Stimulated activated CD4-positive, alpha-beta T cell treated with anti-CD3 and anti-CD28 coated beads, TNF-alpha, amount 100 ng/mL, for 4 hours (primary cell): ENCODE measurements around the gene UPB1.
A peak's percentile ranks its signal among the peaks of the same experiment; 100 is the strongest.
"Not testable (repeated sequence)": the region's sequence is repeated elsewhere in the genome, so short reads cannot be mapped to it uniquely, and the experiment has no call there.

Experiments used
- DNase-seq, 3 experiments: peaks; one replicate each; pipeline ENCODE4 v3.0.0-alpha.2; 2020; ENCODE audit warnings: low read depth in 3 of 3

The UPB1 gene

DNA sequence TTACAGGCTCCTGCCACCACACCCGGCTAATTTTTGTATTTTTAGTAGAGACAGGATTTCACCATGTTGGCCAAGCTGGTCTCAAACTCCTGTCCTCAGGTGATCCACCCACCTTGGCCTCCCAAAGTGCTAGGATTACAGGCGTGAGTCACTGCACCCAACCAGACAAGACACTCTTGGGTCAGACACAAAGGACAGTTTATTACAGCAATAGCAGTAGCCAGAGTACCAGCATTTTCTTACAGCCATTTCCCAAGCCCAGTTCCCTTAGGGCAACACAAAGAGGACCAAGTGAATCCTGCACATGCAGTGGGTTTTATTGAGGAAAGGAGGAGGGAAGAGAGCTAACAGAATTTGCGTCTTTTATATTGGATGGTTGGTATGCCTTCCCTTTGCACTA is 35.8 kb downstream of the UPB1 start:
- DNase-seq = not testable (repeated sequence)

DNA sequence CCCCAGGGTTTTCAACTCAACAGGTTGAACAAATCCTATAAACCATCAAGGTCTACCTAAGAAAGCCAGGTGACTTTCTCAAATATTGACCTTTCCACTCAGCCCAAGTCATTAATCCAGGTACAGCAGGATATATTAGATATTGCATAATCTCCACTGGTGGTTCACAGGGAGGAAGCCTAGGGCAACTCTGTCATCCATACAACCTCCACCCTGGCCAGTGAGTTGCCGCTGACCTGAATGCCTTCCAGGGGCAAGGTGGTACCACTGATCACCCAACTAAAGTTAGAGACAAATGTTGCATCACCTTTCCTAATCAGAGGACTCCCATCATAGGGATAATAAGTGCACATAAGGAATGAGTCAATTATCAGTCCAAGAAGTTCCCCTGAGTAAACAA is 36.9 kb downstream of the UPB1 start:
- DNase-seq = no peak

DNA sequence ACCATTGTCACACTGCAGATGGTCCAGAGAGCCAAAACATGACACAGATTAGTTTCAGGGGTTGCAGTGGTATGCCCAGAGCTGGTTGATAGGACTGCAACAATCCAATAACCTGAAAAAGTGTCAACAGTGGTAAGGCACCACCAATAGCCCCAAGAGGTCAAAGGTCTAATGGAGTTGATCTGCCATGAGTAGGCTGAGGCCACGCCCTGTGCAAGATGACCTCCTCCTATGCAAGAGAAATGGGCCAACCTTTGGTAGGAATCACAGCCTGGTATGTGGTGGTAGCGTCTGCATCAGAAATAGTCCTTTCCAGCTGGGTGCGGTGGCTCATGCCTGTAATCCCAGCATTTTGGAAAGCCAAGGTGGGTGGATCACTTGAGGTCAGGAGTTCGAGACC is 40.2 kb downstream of the UPB1 start:
- DNase-seq = no peak

DNA sequence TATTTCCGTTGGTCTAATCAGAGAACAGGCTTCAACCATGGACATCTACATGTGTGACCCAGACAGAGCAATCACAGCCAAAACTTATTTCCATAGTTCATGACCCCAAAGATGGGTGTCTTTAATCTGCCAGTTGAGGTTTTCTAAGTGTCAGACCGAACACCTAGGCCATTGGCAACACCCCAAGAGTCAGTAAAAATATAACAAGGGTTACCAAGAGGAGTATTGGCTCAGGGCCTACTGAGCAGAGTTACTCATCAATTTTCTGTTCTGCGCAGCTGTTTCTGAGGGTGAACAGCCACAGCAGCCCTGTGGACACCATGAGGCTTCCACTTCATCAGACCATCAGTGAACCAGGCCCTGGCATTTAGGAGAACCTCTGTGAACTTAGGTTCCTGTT is 41.0 kb downstream of the UPB1 start:
- no peak for DNase-seq

DNA sequence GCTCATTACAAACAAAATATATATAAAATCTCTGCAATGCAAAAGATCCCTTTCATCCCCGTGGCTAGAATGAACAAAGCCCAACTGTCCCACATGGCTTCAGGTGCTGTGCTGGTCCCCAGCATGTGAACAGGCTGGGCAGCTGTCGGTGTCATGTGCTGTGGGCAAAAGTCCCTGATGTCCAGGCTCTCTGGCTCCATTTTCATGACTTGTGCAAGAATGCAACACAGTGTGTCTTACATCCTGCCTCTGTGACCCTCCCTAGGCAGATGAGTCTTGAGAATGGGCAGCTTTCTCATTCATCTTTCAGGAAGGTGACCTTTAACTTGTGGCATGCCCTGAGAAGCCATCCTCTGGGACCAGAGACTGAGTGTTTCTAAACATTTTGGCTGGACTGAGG is 45.3 kb downstream of the UPB1 start:
- no peak for DNase-seq

DNA sequence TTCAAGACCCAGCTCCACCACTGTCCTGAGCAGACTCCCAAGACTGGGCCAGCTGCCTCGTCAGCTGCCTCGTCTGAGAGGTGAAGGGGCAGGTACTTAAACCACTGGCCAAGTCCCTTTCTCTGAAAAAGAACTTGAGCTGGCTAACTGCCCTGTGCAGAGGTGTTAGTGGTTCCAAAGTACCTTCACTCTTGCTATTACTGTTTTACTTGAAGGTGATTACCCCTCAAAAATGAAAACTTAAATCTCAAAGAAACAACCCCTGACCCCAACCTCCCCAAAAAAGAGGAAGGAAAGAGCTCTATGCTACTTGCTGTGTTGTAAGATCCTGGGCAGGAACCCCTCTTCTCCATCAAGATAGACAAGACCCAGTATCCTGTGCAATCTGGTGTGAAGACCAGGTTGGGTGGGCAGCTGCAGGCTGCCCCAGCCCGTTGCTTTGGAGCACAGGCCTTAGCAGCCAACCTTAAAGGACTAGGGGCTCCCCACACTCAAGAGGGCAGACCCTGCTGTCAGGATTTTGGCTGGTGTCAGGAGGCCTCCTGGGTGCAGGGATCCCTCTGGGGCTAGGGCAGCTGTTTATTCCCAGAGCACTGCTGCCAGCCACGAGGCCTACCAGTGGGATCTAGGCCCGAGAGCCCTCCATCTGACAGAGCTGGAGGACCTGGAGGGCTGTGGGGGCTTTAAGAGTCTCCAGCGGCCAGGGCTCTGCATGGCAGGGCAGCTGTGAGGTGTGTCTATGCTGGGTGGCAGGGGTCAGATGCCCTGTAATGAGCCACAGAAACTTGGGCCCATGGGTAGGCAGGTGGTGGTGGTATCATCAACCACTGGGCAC is 46.8 kb downstream of the UPB1 start:
- DNase-seq = no peak

DNA sequence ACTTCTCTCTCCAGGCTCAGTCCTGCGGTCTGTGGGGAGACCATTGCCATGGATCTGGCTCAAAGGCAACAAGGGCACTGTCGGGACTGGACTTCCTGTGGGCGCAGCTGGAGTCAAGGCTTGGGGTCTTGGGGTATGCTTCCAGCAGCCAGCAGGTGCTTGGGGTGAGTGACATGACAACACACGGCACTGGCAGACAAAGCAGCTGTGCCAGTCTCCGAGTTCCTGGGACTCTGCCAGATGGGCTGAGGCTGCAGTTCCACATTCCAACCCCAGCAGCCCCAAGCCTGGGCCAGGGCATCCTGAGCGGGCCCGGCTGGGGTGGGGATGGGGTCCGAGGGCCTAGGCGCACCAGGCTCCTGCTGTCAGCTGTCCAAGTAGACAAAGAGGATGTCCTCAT is 47.5 kb downstream of the UPB1 start:
- DNase-seq = no peak

DNA sequence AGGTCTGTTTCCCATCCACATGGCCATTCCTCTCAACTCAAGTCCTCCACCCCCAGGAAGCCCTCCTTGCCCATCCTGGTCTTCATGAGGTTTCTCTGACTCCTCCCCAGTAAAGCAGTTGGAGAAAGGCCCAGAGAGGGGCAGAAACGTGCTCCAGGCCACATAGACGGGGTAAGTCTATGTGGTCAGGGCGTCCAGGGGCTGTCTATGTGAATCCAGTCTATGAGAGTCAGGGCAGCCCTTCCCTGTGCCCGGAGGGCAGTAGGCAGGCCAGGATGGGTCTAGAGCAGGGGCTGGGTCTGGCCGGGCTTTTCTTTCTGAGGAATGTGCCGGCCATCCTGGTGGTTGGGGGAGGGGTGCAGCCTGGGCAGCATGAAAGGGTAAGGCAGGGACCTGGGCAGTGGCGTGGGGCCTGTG is 48.1 kb downstream of the UPB1 start:
- DNase-seq = no peak

DNA sequence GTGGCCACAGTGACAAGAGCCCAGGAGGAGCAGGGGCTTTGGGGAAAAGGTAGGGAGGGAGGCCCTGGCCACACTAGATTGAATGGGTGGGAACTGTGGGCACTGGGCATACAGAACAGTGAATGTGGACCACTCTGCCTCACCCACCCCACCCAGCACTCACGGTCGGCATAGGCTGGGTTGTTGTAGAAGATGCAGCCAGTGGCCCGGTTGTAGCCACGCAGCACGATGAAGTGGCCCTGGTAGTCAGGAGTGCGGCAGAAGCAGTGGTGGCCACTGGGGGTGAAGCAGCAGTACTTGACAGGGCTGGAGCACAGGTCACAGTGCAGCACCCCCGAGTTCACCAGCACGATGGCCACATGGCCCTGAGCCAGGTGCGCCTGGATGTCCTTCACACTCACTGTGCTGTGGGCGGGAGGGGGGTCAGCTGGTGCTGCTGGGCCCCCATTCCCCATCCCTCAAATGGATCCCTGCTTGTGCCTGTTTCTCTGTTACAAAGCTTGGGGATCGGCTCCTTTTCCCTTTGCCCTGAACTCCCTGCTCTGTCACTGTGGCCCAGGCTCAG is 48.6 kb downstream of the UPB1 start:
- DNase-seq = no peak

DNA sequence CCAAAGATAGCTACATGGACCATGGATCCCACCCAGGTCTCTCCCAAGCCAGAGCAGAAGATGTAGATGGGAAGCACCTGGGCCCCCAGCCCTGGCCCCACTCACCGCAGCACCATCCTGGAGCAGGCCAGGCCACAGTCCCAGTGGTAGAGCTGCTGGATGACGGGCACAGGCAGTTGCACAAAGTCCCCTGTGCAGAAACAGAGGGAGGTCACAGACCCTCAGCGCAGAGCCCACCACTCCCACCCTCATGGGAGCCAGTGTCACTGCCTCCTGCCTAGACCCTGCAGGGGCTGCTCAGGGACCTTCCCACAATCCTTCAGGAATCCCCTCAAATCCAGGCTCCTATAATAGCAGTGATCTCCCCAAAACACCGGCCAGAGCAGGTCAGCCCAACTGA is 53.7 kb downstream of the UPB1 start:
- no peak for DNase-seq

DNA sequence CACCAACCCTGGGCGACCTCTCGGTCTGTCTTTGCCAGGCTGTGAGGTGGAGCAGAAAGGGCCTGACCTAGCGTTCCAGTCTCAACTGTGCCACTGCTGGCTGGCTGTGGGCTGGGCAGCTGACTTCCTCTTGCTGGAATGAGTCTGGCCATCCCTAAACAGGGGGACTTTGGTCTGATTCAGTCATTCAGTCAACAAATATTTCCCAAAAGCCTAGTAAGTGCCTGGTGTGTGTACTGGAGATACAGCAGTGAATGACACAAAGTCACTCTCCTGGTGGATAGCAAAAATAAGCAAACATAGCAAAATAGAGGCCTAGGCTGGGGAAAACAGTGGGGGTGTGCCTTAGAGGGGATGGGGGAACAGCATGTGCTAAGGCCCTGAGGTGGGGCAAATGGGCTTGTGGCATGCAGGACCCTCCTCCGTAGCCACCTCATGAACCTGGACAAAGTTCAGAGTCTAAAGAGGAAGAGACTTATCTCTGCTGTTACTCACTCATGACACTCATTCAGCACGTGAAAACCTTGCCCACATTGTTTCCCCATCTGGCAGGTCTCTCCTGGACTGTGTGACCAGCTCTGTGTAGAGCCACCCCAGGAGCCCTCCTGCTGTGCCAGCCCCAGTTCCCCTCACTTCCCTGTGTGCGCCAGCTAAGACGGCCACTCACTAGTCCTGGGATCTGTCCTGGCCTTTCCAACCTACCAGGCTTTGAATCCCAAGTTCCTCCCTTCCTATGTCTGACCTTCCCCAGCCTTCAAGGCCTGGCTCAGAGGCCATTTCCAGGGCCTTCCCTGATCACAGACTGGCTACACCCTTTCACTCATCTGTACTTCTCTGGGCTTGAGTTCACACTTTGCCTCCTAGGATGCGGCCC is 55.1 kb downstream of the UPB1 start:
- DNase-seq = no peak

DNA sequence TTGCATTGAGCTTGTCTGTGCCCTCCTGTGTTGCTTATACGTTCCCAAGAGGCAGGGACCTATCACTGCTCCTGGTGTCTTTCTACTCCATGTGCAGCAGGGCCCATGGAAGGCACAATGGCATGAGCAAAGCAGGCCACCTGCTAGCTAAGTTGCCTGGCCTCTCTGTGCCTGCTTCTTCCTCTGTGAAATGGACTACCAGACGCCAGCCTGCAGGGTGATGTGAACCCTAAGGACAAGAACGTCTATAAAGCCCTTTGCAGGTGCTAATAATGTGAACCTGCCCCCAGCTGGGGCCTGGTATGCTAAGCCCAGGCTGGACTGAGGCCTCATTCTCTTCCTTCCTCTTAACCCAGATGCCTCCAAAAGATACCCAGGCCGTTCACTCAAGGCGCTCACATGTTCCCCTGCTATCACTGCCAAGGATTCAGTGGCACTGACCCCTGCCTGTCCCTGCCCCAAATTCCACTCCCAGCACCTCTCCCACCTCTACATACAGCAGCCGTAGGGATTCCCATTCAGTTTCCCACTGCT is 55.8 kb downstream of the UPB1 start:
- DNase-seq = no peak

DNA sequence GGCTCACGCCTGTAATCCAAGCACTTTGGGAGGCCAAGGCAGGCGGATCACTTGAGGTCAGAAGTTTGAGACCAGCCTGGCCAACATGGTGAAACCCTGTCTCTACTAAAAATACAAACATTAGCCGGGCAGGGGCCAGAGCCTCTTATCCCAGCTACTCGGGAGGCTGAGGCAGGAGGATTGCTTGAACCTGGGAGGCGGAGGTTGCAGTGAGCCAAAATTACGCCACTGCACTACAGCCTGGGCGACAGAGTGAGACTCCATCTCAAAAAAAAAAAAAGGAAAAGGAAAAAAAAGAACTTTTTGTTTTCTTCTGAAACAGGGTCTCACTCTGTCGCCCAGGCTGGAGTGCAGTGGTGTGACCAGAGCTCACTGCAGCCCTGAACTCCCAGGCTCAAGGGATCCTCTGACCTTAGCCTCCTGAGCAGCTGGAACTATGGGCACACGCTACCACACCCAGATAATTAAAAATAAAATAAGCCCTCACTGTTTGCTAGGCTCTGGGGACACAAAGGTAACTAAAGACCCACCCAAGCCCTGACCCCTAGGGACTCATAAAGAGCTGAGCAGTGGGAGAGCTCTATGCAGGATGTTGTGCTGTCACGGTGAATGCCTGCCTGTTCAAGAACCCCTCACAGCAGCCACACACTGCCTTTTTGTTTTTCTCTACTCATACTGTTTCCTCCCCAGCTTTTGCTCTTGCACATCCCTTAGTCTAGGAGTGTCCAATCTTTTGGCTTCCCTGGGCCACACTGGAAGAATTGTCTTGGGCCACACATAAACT is 57.6 kb downstream of the UPB1 start:
- DNase-seq = not testable (repeated sequence)

DNA sequence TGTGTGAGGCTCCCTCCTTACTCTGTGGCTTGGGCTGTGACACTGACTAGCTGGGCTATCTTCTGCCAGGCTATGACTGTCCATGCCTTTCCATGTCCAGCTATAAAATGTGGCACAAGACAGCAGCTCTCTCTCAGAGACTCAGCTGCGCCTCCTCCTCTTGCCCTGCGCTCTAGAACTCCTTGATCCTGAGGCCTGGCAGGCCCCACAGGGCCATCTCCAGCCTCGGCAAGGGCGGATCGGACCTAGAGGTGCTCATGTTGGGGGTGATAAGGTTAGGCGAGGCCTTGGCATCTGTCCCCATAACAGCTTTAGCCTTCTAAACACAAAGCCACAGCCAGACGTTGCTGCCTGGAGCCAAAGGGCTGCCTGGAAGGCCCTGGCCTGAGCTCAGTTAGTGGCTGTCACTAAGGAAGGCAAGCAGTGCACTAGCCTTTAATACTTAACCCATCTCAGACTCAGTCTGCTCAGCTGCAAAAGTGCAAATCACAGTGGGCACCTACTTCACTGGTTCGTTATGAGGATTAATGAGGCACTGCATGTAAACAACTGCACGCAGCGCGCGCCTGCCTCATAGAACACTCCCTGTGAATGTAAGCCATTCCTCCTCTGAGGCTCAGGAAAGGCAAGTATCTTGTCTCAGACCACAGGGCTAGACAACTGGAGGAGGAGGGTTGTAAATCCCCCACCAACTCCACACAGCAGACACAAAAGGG is 58.6 kb downstream of the UPB1 start:
- DNase-seq = no peak

DNA sequence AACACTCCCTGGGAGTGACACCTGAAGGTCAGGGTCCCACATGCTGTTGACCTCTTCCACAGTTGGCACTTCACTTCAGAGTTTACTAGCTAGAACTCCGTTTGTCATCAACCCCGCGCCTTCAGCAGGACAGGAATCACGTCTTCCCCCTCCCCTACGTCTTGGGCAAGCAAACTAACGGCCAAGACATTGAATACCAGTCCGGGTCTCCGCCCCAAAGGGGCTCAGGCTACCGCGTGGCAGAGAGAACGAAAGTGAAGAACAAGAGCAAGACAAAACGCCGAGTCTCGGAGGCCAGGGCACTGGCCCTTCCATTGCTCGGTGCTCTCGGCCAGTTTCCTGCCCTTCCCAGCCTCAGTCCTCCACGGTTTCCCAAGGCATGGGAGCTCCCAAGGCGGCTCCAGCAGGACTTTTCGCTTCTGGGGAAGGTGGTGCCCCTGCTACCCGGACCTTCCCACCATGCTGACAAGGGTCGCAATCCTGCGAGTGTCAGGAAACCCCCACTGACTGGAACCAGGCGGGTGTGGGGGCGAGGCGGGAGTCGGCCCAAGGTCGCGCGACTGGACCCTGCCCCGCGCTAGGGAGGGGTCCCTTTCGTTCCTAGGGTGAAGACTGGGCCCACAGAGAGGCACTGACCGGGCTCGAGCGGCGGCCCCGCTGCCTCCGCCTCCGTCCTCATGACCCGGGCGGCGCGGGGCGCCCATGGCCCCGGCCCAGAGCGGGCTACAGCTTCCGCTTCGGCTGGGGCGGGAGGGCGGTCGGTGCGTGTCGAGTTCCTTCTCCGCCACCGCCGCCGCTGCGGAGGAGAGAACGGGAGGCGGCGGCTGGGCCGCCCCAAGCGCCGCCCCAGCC is 59.4 kb downstream of the UPB1 start, which contains the start of gene GUCD1:
TSS of gene GUCD1 (minus strand) at position 826 of the 852 bp plus-strand sequence. CDS start at position 679, 147 bp downstream.
- DNase-seq = peak; percentile 7 to 26 (median 8)

DNA sequence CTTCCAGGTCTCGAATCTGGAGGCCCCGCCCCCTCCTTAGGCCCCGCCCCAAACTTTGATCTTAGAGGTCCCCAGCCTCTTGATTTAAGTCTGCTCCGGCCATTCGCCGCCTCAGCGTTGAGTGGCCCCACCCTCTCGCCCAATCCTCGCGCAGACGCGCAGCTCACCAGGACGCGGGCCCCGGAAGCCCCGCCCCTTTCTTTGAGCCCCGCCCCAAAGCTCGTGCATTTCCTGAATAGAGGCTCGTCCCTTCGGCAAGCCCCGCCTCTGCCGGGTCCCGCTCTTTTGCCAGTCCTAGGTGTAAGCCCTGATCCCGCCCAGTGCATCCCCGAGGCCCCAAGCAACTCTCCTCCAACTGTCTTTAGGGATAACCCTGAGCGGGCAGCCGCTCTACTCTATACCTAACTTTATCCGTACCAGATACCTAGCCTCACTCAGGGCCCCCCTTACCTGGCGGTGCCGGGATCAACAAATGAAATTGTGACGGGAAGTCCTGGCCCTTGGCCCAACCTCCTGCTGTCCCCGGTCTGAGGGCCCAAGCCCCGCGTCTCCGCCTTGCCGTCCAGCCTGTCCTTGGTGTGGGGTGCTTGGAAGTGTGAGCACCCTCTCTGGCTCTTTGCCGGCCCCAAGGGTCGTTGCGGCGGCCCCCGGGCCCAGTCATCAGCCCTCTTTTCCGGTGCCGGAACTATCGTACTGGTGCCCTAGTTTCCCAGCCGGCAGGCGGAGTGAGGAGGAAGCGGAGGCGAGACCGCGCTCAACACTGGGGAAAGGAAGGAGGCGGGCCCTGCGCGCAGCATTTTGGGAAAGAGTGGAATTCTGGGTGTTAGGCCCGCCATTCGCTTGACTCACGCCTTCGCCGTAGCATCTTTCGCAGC is 60.3 kb downstream of the UPB1 start, which contains the start of gene SNRPD3:
TSS of gene SNRPD3 (plus strand) at position 835 of the 875 bp plus-strand sequence. CDS start 1,676 bp downstream, outside the sequence.
- DNase-seq = peak; percentile 99 to 100 (median 100)

DNA sequence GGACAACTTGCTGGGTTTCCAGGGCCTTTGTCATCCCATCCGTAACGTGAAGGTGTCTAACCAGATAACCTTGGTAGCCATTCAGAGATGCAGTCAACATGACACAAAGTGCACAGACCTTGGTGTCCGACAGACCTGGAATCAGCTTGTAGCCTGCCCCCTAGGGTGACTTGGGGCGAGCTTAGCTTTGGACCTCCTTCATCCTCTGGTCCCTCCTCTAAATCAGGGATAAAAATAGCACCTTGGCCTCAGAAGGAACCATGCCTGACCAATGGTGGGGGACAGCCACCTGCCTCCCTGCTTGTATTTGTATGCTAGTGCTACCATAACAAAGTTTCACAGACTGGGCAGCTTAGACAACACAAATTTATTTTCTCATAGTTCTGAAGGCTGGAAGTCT is 64.3 kb downstream of the UPB1 start:
- no peak for DNase-seq

DNA sequence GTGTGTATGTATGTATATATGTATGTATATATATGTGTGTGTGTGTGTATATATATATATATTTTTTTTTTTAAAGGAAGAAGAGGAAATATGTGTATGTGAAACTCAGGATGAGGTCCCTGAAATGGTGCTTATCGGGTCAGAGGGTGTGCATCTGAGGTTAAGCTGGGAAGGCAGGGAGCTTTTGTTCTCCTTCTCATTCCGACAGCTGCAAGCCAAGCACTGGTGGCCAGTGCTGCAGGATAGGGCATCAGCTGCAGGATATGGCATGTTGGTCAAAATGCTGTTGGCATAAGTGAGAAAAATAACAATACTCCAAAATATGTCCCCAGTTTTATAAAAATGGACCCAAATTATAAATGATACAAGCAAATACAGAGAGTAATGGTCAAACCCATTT is 68.1 kb downstream of the UPB1 start:
- no peak for DNase-seq
